ENCODE results near the gene MXD4.

- TF ChIP-seq POLR2A (IDR thresholded peaks at IDR 0.05) = no peak
- TF ChIP-seq CTCF (IDR thresholded peaks at IDR 0.05) = no peak
Measured at GRCh38 chr4:2247128-2248043, 14.5 kb downstream of the MXD4 start.

Data from adrenal gland (tissue), 5 donors.